Measurements from ENCODE around the gene AK8.

The AK8 gene

DNA sequence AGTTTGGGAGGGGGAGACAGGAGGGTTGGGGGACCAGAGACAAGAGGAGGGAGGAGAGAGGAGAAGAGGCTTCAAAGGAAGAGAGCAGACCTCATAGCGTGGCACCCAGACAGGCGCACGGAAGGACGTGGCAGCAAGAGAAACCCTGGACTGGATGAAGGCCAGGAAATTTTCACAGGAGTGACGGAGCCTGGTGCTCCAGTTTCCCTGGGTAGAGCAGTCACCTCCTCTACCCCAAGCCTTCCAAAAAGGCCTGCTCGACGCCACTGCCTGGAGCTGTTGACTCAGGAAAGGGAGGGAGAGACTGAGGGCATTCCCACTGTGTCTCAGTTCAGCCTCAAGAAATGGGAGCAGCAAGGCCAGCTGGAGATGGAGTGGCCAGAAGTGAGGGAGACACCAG lies 19.3 kb downstream of the AK8 start:
- DNase-seq = no peak

DNA sequence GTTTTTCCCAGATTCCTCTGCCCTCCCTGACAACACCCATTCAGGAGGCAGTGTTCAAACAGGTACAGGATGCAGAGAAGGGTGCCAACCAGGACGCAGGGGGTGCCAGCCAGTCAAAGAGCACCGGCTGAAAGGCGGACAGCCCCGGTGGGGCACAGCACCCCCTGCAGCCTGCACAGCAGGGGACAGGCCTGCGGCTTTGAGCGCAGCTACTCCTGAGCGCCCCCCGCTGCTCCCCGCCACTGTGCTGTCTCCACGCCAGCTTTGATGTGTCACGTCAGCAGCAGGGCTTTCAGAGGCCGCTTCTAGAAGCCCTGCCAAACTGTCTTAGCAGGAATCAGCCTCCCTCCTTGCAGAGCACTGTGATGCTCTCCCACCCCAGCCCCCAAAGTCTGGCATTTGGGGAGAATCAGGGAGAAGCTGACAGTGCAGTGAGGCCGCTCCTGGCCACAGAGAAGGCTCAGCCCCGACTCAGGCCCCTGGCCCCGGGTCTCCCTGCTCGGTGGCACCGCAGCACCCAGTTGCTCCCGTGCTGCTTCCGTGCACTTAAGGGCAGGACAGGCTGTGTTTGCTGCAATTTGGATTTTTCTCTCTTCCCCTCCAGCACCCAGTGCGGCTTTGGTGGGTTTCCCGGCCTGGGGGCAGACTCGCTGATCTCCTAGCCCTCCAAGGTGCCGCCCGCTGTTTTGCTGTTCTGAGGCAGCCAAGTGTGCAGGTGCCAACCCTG lies 20.3 kb downstream of the AK8 start:
- DNase-seq = no peak

DNA sequence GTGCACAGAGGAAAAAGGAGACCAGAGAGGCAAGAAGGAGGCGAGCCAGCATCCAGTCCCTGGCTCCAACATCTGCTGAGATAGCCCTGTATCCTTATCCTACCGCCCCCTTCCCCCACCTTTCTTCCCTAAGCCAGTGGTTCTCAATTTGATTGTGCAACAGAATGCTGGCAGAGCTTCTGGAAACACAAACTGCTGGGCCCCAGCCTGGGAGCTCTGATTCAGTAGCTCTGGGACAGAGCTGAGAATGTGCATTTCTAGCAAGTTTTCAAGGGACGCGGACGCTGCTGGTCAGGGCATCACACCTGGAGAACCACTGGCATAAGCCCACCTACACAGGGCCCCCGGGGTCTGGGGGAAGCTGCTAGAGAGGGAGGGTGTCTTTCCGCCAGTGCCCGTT lies 21.1 kb downstream of the AK8 start:
- DNase-seq = no peak

- no peak for DNase-seq
These were observed 22.2 kb downstream of the AK8 start for GRCh38 chr9:132855904-132856303.

- DNase-seq = no peak
These were observed 23.3 kb downstream of the AK8 start for GRCh38 chr9:132854832-132855231.

DNA sequence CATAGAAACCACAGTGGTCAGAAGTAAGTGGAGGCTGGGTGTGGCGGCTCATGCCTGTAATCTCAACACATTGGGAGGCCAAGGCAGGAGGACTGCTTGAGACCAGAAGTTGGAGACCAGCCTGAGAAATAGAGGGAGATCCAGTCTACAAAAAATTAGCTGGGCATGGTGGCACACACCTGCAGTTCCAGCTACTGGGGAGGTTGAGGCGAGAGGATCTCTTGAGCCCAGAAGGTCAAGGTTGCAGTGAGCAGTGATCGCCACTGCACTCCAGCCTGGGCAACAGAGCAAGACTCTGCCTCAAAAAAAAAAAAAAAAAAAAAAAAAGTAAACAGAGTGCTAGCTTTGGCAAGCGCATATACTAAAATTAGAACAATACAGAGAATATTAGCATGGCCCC lies 24.6 kb downstream of the AK8 start:
- no peak for DNase-seq

DNA sequence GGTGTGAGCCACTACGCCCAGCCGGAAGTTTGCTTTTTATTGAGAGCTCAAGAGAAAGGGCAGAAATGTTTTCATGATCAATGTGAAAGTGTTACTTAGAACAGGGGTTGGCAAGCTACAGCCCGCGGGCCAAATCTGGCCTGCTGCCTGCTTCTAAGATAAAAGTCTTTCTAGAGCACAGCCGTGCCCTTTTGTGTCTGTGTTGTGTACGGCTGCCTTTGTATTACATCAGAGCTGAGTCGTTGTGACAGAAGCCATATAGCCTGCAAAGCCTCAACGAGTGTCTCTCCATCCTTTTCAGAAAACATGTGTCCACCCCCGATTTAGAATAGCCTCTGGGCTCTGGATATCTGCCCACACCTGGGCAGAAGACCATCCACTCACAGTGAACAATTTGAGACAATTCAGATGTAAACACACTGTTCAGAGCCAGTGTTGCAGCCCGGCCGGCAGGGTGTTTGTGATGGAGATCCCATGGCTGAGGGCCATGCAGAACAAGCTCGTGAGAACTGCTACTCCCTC lies 28.8 kb downstream of the AK8 start:
- DNase-seq = no peak

DNA sequence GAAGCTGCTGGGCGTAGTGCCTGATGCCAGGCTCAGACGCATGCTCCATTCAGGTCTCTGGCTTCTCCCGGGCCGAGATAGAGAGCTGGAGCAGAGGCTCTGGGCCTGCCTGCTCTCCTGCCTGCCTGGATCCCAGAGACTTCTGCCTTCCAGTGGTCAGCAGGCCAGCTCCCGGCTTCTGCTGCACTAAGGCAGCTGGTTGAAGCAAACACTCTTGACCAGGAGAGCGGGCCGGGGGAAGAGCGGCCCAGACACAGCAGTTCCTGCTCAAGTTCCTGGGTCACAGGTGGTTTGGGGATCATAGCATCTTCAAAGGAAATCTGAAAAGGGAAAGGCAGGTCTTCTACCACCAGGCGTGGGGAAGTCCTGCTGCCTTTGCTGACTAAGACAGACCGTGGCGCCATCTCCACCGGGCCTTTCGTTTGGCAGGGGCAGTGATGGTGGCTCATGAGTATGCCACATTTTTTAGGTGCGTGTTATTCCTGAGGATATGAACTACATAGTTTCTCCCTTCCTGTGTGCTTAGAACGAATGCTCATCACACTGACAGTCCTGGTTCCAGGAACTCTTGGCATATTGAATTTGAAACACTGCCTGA lies 31.1 kb downstream of the AK8 start:
- no peak for DNase-seq

DNA sequence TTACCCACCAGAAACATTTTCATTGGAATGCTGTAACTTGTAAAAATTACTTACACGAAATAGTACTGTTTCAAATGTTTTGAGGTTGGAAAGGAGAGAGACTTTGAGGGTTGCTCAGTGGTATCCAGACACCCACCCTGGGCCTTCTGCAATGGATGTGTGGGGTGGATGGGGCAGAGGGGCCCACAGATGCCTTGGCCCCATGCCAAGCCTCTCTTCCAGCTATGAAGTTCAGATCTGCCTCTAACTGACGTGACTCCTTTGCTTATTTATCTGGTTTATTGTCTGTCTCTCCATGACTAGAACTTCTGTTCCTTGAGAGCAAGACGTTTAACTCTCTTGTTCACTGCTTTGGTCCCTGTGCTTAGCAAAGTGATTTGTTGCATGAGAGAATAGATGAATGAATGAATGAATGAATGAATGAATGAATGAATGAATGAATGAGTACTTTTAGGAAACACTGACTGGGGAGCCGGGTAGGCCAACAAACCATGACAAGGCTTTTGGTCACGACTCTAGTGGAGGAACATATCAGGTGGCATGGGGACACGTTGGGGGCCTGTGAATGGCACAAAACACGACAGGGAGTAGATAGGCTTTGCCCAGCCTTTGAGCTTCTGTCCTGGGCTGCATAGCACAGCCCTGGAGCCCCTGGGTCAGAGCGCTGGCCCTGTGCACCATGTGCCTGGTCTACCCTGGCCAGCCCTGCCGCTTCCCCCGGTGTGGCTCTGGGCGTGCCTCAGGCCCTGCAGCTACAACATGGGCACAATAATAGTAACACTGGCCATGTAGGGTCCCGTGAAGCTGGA lies 31.8 kb downstream of the AK8 start:
- DNase-seq = no peak

DNA sequence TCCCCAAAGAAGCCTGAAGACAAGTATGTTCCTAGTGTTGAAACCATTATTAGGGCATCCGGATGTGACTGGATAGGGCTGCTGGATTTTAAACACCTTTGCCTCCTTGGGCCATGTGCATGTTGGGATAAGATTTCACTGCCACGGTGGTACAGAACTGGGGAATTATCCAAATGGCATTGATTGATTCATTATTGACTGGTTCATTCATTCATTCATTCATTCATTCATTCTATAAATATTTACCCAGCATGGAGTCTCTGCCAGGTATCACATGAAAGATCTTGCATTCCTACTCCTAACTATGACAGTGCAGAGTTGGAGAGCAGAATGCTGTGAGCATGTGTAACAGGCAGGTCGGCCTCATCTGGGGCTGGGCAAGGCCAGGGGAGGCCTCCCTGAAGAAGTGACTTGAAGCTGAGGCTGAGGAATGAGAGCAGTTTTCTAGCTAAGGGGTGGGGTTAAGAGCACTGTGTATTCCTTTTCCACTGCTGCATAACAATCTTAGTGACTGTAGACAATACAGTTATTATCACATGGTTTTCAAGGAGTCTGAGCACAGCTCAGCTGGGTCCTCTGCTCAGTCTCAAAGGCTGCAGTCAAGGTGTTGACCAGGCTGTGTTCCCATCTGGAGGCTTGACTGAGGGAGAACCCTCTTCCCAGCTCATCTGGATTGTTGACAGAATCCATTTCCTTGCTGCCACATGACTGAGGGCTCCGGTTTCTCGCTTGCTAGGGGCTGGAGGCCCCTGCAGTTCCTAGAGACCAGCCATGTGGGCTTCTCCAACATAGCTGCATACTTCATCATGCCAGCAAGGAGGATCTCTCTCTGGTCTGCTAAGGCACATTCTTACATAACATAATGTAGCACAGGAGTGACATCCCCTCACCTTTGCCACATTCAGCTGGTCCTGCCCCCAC lies 35.7 kb downstream of the AK8 start:
- no peak for DNase-seq

DNA sequence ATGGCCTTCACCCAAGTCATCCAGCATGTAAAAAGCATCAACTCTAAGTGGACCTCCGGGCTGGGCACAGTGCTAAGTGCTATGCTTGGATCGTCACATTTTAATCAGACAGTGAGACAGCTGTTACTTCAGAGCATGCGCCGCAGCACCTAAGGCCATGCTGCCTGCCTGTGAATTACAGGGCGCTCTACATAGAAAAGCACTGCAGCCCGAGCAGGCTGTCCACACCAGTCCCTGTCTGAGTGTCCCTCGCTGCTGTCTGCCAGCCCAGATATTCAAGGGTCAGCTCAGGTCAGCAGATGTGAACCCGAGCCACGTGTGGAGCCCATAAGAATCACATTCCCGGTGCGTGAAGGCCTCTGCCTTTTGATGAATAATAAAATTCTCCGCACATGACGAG lies 37.1 kb downstream of the AK8 start:
- DNase-seq = no peak

GRCh38 chr9:132838291-132838690 lies 39.8 kb downstream of the AK8 start:
- DNase-seq = no peak

- no peak for DNase-seq
These were observed 40.4 kb downstream of the AK8 start for GRCh38 chr9:132837501-132838286.

DNA sequence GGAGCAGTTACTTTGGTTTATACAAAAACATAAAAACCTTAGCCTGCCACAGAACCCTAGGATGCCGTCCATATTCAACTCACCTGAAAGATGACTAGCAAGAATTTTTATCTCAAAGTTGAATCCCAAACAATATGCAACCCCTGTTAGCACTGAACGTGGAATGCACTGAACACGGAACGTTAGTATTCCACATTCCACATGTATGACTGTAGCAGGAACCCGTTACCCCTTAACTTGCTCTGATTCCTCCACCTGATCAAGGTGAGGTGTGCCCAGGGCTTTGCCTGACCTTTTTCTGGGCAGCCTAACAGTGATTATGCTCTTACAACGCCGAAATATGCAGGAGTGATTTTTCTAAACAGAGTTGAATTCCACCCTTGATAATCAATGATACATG lies 43.7 kb downstream of the AK8 start:
- no peak for DNase-seq

GRCh38 chr9:132833550-132834121 lies 44.4 kb downstream of the AK8 start:
- no peak for DNase-seq

DNA sequence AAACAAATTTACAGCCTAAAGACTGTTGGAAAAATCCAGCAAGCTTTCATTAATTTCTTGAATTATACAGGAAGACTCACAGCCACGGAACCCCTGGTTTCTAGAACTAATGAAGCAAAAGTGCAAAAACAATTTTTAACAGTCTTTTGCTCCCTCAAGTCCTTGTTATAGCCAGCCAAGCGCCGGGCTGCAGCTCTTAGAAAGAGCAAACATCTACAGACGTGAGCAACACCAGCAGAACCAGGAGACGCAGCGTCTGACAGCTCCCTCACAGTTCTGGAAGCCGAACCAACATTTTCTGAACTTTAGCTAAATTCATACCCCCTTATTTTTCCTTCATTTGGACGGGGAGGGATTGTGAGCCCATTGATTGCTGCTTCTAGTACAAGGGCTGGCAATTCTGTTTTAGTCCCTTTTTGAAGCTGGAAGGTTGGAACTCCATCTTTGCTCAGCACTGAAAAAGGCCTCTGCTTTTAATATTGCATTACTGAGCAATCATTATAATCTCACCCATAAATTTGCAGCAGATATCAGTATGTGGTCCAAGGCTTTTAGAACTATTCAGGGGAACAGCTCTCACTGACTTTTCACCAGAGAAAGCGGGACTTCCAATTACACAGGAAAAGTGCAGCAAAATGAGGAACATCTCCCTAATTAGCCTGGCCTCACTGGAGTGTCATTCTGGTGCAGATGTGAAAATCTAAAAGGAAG lies 45.8 kb downstream of the AK8 start:
- no peak for DNase-seq

DNA sequence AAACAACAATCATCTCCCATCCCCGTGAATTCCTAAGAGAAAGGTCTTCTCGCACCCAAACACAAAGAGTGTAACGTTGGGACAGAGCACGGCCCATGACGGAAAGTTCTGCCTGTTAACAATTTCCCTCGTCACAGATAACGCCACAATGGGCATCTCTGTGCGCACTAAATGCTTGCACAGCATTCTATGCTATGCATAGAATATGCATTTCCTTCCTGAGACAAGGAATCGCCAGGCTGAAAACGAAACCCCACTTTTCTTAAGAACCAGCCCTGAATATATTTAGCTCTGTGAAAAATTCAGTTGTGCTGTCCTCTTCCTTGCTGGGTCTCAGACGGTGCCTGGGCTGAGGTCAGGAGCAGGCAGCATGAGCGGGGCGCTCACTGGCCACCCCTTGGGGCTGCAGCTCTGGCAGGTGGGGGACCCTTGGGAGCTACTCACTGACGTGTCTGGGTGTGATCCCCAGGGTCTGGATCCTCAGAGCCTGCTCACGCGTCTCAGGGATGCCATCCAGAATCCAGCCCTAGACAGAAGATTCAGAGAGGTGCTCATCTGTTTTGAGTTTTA lies 49.8 kb downstream of the AK8 start:
- DNase-seq = no peak

DNA sequence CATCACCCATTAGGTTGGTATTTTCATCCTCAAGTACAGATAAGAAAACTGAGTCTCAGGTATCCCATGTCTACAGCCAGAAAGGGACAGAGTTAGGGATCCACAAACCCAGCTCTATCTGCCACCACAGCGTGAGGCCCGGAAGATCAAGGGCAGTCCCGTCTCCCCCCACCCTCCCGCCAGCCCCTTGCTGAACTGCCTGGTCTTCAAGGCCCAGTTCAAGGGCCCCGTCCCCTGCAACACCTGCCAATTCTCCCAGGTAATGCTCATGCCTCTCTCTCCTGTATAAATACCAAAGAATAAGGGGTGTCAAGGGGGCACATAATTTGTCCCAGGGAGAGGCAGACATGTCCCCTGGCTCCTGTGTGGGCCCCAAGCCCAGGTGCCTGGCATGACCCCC lies 50.7 kb downstream of the AK8 start:
- no peak for DNase-seq

DNA sequence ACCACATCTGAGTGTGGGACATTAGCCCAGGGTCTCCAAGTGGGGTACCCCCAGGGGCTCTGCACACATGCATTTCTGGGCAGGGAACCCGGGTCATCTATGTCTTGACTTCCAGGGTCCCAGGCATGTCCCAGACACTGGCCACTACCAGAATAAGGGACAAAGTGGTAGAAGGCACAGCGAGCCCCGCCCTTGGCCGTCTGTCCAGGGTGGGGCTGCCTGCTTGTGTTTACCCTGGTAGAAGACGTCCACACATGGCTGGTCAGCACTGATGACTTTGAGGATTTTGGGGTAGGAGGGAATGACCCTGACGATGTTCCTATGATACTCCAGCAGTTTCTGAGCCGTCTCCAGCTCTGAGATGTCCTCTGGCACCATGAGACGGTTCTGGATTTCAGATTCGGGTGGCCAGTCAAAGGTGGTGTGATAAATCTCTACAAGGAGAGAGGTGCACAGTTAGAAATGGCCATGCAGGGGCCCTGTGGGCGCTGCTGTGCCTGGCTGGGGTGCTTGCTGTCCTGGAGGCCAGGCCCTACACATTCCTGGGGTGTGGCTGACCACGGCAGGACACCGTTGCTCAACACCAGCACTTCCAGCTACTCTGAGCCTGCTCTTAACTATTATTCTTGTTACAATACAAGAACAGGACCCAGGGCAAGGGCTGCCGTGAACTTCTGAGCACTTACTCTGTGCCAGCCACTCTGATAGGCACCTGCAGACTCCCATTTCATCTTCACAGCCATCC lies 51.3 kb downstream of the AK8 start:
- no peak for DNase-seq
